OCI-LY7 (cell line): ENCODE data around the gene ARFGAP3. TPM values are rescaled to one million over a fixed set of nuclear protein-coding genes. Genes with fewer than 3 reads are reported as not detected.
A peak's percentile ranks its signal among the peaks of the same experiment; 100 is the strongest.

Experiments used
- BruUV-seq: library from RNA; stranded (reverse); fragments of 400-500 nt; replicated peaks from 2 replicates; lab custom pipeline; 2021; lab: Mats Ljungman, UMichigan
- CTCF ChIA-PET: fragments of 300-600 bp; sonication (Branson Sonifier 250); formaldehyde crosslinking; loops from one replicate; lab custom pipeline; 2022; ENCODE audit warnings: antibody characterized with exemption; ENCODE audit not compliant: unreplicated experiment; lab: Charles Lee
- POLR2A ChIA-PET: fragments of 300-600 bp; sonication (Branson Sonifier 250); formaldehyde crosslinking; loops from one replicate; lab custom pipeline; 2022; ENCODE audit warnings: antibody characterized with exemption; lab: Charles Lee
- DNase-seq: peaks from one replicate; pipeline ENCODE4 v3.0.0-alpha.2; 2015; ENCODE audit warnings: low spot score
- H2AFZ ChIP-seq: fragments of 200-600 bp; sonication (generic), shearing (Covaris generic); 2 replicates; pipeline ENCODE4 v1.6.1; 2014; ENCODE audit warnings: mild to moderate bottlenecking, antibody characterized with exemption, low read length, moderate library complexity
- H3K27ac ChIP-seq: fragments of 200-600 bp; sonication (generic); 2 replicates; pipeline ENCODE4 v1.5.1; 2014; ENCODE audit warnings: mixed run types, low read depth, mild to moderate bottlenecking, moderate library complexity, low read length, inconsistent platforms; ENCODE audit not compliant: poor library complexity, severe bottlenecking
- H3K36me3 ChIP-seq: fragments of 200-600 bp; sonication (generic); 2 replicates; pipeline ENCODE4 v1.6.1; 2014; ENCODE audit warnings: mild to moderate bottlenecking, antibody characterized with exemption, low read length, moderate library complexity, mixed read lengths; ENCODE audit not compliant: insufficient read depth
- H3K4me1 ChIP-seq: fragments of 200-600 bp; sonication (generic); 2 replicates; pipeline ENCODE4 v1.5.1; 2014; ENCODE audit warnings: mild to moderate bottlenecking, low read length; ENCODE audit not compliant: insufficient read depth, poor library complexity, severe bottlenecking
- H3K4me2 ChIP-seq: fragments of 200-600 bp; sonication (generic); 2 replicates; pipeline ENCODE4 v1.6.1; 2014; ENCODE audit warnings: mild to moderate bottlenecking, low read length
- H3K4me3 ChIP-seq: fragments of 200-600 bp; sonication (generic); 2 replicates; pipeline ENCODE4 v1.5.1; 2014; ENCODE audit warnings: mild to moderate bottlenecking, low read depth, low read length; ENCODE audit not compliant: poor library complexity, severe bottlenecking
- H3K79me2 ChIP-seq: fragments of 200-600 bp; sonication (generic); 2 replicates; pipeline ENCODE4 v1.6.1; 2016; ENCODE audit warnings: low read depth, mild to moderate bottlenecking, low read length, moderate library complexity, mixed read lengths; ENCODE audit not compliant: insufficient read depth
- H3K9me2 ChIP-seq: fragments of 200-600 bp; sonication (generic); 2 replicates; pipeline ENCODE4 v1.6.1; 2016; ENCODE audit warnings: mild to moderate bottlenecking, low read length, mixed read lengths; ENCODE audit not compliant: insufficient read depth
- H3K9me3 ChIP-seq: fragments of 200-600 bp; sonication (generic); 2 replicates; pipeline ENCODE4 v1.6.1; 2014; ENCODE audit warnings: mild to moderate bottlenecking, mixed run types, low read length, mixed read lengths
- H4K20me1 ChIP-seq: fragments of 200-600 bp; sonication (generic); 2 replicates; pipeline ENCODE4 v1.6.1; 2014; ENCODE audit warnings: mild to moderate bottlenecking, antibody characterized with exemption, low read length, moderate library complexity, mixed read lengths; ENCODE audit not compliant: insufficient read depth
- EZH2phosphoT487 ChIP-seq: fragments of 200-600 bp; sonication (generic); IDR thresholded peaks from 2 replicates; pipeline ENCODE4 v1.6.1; 2018; ENCODE audit warnings: low read depth, borderline replicate concordance, mild to moderate bottlenecking, mixed run types, antibody characterized with exemption, low read length, moderate library complexity, mixed read lengths
- intact Hi-C: fragments of 100-400 bp; cut with micrococcal nuclease; formaldehyde crosslinking; loops from one replicate; pipeline ENCODE4 v1.10.0; 2022; ENCODE audit not compliant: unreplicated experiment
- total RNA-seq, 2 experiments: library from RNA; depleted of rRNA in 1 of 2; stranded (reverse); fragments of >200 nt in 1 of 2; shearing (Covaris generic) in 1 of 2; gene quantifications; 2 replicates each; pipeline ENCODE4 v1.2.3, GENCODE V29; 2014 to 2022
- TF ChIP-seq, protein P1 (sequence below): fragments of 200-600 bp; sonication (generic); conservative IDR thresholded peaks from 2 replicates; pipeline ENCODE4 v1.5.1; 2014; ENCODE audit warnings: mild to moderate bottlenecking, antibody characterized with exemption, low read length, moderate library complexity, mixed read lengths

Gene ARFGAP3
- total RNA-seq, 2 experiments from 2014 or later = 24.2 to 47.0 TPM

DNA sequence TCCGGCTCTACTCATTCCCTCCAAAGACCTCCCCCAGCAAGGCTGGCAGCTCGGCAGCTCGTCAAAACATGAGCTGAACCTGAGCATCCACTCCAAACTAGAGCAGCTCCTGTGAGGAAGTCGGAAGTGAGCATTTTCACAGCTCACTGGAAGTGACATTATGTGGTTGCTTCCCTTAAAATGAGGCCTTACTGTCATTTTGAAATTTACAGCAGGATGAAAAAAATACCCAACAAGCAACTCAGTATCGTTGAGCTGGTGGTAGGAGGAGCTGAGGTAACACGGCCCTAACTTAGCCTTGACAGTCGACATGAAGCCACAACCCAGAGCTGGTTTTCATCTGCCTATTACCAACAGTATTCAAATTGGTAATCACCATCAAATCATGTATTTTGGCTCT, 38.0 kb upstream of the ARFGAP3 start:
- Histone ChIP-seq H3K4me2 (peak overlapping the region; percentile 51), H4K20me1 (no peaks in the 10 kb centered on the region), H2AFZ (peak overlapping the region; percentile 54; the same call in 1 of the 2 replicates), H3K4me3 (no peak overlapping the region), H3K36me3 (peaks cover 4% of the 10 kb centered on the region; the same call in 1 of the 2 replicates), H3K4me1 (peaks cover 24% of the 10 kb centered on the region), H3K27ac (peak overlapping the region; percentile 22), H3K9me2 (no peaks in the 10 kb centered on the region), H3K79me2 (no peaks in the 10 kb centered on the region), H3K9me3 (no peaks in the 10 kb centered on the region)
- DNase-seq = peak; percentile 46
- intact Hi-C loops = no loop called here
- ChIA-PET POLR2A (interaction anchor here (0.6 to 0.7 kb wide), 4 partner anchors 17 to 119 kb away, joined by 3 to 4 read pairs (median 3); no protein-coding TSS in a partner anchor), CTCF (interaction anchor here (0.9 to 1.1 kb wide), 2 partner anchors 13 to 28 kb away, joined by 3 read pairs; no protein-coding TSS in a partner anchor)
- no peak for TF ChIP-seq EZH2phosphoT487
- TF ChIP-seq, protein P1, sequence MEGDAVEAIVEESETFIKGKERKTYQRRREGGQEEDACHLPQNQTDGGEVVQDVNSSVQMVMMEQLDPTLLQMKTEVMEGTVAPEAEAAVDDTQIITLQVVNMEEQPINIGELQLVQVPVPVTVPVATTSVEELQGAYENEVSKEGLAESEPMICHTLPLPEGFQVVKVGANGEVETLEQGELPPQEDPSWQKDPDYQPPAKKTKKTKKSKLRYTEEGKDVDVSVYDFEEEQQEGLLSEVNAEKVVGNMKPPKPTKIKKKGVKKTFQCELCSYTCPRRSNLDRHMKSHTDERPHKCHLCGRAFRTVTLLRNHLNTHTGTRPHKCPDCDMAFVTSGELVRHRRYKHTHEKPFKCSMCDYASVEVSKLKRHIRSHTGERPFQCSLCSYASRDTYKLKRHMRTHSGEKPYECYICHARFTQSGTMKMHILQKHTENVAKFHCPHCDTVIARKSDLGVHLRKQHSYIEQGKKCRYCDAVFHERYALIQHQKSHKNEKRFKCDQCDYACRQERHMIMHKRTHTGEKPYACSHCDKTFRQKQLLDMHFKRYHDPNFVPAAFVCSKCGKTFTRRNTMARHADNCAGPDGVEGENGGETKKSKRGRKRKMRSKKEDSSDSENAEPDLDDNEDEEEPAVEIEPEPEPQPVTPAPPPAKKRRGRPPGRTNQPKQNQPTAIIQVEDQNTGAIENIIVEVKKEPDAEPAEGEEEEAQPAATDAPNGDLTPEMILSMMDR = no peak
- no TSS peak for BruUV-seq

DNA sequence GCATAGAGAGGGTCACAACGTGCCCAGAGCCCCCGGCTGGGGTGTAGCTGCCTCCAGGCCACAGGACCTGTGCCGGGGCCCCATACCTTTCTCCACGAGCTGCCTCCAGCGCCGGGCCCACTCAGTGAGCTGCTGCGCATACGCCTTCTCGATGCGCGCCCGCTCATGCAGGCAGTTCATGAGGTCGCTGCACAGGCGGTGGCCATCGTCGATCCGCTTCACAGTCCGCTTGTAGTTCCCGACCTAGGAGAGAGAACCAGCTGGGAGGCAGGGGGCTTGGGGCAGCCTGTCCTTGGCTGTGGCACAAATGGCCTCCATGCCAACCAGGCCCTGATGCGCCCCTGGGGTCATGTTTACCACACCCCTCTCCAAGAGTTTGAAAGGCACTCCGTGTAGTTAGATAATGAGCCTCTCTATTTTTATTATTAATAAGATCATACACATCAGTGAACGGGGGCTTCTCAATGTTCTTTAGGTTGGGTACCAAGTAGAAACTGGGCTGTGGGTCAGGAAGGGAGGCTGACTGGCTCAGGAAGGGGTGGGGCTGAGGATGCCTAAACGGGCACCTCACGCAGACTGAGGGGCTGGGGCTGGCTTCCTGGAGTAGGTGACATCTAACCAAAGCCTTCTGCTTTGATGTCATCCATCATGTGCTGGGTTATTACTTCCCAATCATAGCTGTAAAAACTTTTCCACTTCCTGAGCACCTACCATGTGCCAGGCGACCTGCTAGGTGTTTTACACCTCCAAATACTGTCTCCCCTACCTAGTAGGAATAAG, 36.5 kb upstream of the ARFGAP3 start:
- H3K36me3 ChIP-seq = peaks cover 6% of the 10 kb centered on the region
- intact Hi-C loops = no loop called here
- H3K9me2 ChIP-seq = no peaks in the 10 kb centered on the region
- H3K27ac ChIP-seq = no peak overlapping the region
- H3K4me1 ChIP-seq = peaks cover 24% of the 10 kb centered on the region
- no peaks in the 10 kb centered on the region for H3K79me2 ChIP-seq
- POLR2A ChIA-PET = no interaction called here
- H3K9me3 ChIP-seq = no peaks in the 10 kb centered on the region
- CTCF ChIA-PET = no interaction called here
- no peak overlapping the region for H3K4me2 ChIP-seq
- no peak for DNase-seq
- TF ChIP-seq, protein P1 = no peak
- no peak for TF ChIP-seq EZH2phosphoT487
- H2AFZ ChIP-seq = no peak overlapping the region
- BruUV-seq = no TSS peak
- H4K20me1 ChIP-seq = no peaks in the 10 kb centered on the region
- H3K4me3 ChIP-seq = no peak overlapping the region
